Urinary bladder (tissue), 4 donors: ENCODE results near the gene MAGI3. TPM values are rescaled to one million over a fixed set of nuclear protein-coding genes. Genes with fewer than 3 reads are reported as not detected.
A peak's percentile ranks its signal among the peaks of the same experiment; 100 is the strongest.

Source experiments
- DNase-seq: peaks from one replicate; pipeline ENCODE4 v3.0.0-alpha.2; 2015; ENCODE audit errors: extremely low spot score
- H3K27ac ChIP-seq: one replicate; pipeline ENCODE4 v1.5.1; 2013; ENCODE audit warnings: low read depth, mild to moderate bottlenecking, moderate library complexity
- H3K36me3 ChIP-seq: one replicate; pipeline ENCODE4 v1.6.1; 2013; ENCODE audit warnings: mild to moderate bottlenecking, moderate library complexity; ENCODE audit not compliant: insufficient read depth
- H3K4me1 ChIP-seq: one replicate; pipeline ENCODE4 v1.6.1; 2013; ENCODE audit warnings: mild to moderate bottlenecking, moderate library complexity; ENCODE audit not compliant: insufficient read depth
- H3K4me3 ChIP-seq: one replicate; pipeline ENCODE4 v1.5.1; 2013; ENCODE audit warnings: low read depth, low read length
- WGBS: extraction: QIAGEN DNeasy Blood & Tissue Kit; methylation state at CpG from one replicate; pipeline ENCODE4 v1.1.7; 2013; 5-methylcytosine and 5-hydroxymethylcytosine counted together
- polyA plus RNA-seq: library from polyadenylated mRNA; stranded (reverse); fragments of 200-250 nt; gene quantifications from one replicate; pipeline ENCODE4 v1.2.3, GENCODE V29; 2013
- total RNA-seq: library from RNA; depleted of rRNA; stranded (reverse); fragments of >200 nt; gene quantifications from one replicate; pipeline ENCODE4 v1.2.3, GENCODE V29; 2014
- donor health status: healthy with polysubstance abuse.
- donor health status: healthy.

Gene MAGI3
- total and polyA plus RNA-seq, 2 donors: 6.1 to 34.7 TPM

- no peak for DNase-seq
- Histone ChIP-seq H3K27ac (no peak overlapping the region), H3K4me1 (no peaks in the 10 kb centered on the region), H3K4me3 (no peak overlapping the region), H3K36me3 (no peaks in the 10 kb centered on the region)
- 97% methylated on average over 5 of the region's 5 CpGs for WGBS
Measured at GRCh38 chr1:113610372-113610771, 220.1 kb downstream of the MAGI3 start.

GRCh38 chr1:113615425-113615824 is 225.1 kb downstream of the MAGI3 start:
- no peak for DNase-seq
- Histone ChIP-seq H3K27ac (no peak overlapping the region), H3K36me3 (no peaks in the 10 kb centered on the region), H3K4me3 (no peak overlapping the region), H3K4me1 (no peaks in the 10 kb centered on the region)

GRCh38 chr1:113616156-113616555 is 225.8 kb downstream of the MAGI3 start:
- no peak overlapping the region for H3K27ac ChIP-seq
- H3K4me1 ChIP-seq: no peaks in the 10 kb centered on the region
- no peaks in the 10 kb centered on the region for H3K36me3 ChIP-seq
- no peak for DNase-seq
- no peak overlapping the region for H3K4me3 ChIP-seq
- WGBS: 48% methylated on average over 4 of the region's 4 CpGs

- H3K27ac ChIP-seq: no peak overlapping the region
- H3K4me1 ChIP-seq: no peaks in the 10 kb centered on the region
- H3K36me3 ChIP-seq: no peaks in the 10 kb centered on the region
- H3K4me3 ChIP-seq: no peak overlapping the region
- DNase-seq: no peak
- WGBS: 83% methylated on average over 4 of the region's 4 CpGs
Measured at GRCh38 chr1:113617438-113618141, 227.3 kb downstream of the MAGI3 start.

GRCh38 chr1:113628997-113629396 is 238.7 kb downstream of the MAGI3 start:
- Histone ChIP-seq H3K4me3 (no peak overlapping the region), H3K27ac (no peak overlapping the region), H3K36me3 (no peaks in the 10 kb centered on the region), H3K4me1 (no peaks in the 10 kb centered on the region)
- WGBS: 100% methylated on average over 1 of the region's 1 CpG
- no peak for DNase-seq

GRCh38 chr1:113630340-113631327 is 240.3 kb downstream of the MAGI3 start:
- no peaks in the 10 kb centered on the region for H3K4me1 ChIP-seq
- 85% methylated on average over 12 of the region's 12 CpGs for WGBS
- no peak overlapping the region for H3K4me3 ChIP-seq
- H3K27ac ChIP-seq: no peak overlapping the region
- H3K36me3 ChIP-seq: no peaks in the 10 kb centered on the region
- DNase-seq: no peak

- DNase-seq: no peak
- Histone ChIP-seq H3K36me3 (peaks cover 1% of the 10 kb centered on the region), H3K27ac (no peak overlapping the region), H3K4me1 (no peaks in the 10 kb centered on the region), H3K4me3 (no peak overlapping the region)
- WGBS: 97% methylated on average over 1 of the region's 1 CpG
Measured at GRCh38 chr1:113641396-113641795, 251.1 kb downstream of the MAGI3 start.

GRCh38 chr1:113647164-113647563 is 256.8 kb downstream of the MAGI3 start:
- Histone ChIP-seq H3K27ac (no peak overlapping the region), H3K4me1 (no peaks in the 10 kb centered on the region), H3K4me3 (no peak overlapping the region), H3K36me3 (peaks cover 1% of the 10 kb centered on the region)
- no peak for DNase-seq
- 98% methylated on average over 1 of the region's 1 CpG for whole genome bisulfite sequencing

- Histone ChIP-seq H3K4me3 (no peak overlapping the region), H3K27ac (no peak overlapping the region), H3K4me1 (no peaks in the 10 kb centered on the region), H3K36me3 (peaks cover 1% of the 10 kb centered on the region)
- no peak for DNase-seq
Measured at GRCh38 chr1:113648478-113648877, 258.2 kb downstream of the MAGI3 start.

- no peak for DNase-seq
- no peak overlapping the region for H3K4me3 ChIP-seq
- H3K27ac ChIP-seq: no peak overlapping the region
- no peaks in the 10 kb centered on the region for H3K36me3 ChIP-seq
- no peaks in the 10 kb centered on the region for H3K4me1 ChIP-seq
Measured at GRCh38 chr1:113652771-113653170, 262.5 kb downstream of the MAGI3 start.

GRCh38 chr1:113653741-113654140 is 263.4 kb downstream of the MAGI3 start:
- Histone ChIP-seq H3K27ac (no peak overlapping the region), H3K4me3 (no peak overlapping the region), H3K36me3 (no peaks in the 10 kb centered on the region), H3K4me1 (no peaks in the 10 kb centered on the region)
- no peak for DNase-seq
- WGBS: 94% methylated on average over 5 of the region's 5 CpGs

GRCh38 chr1:113654883-113655282 is 264.6 kb downstream of the MAGI3 start:
- DNase-seq: peak; percentile 18
- Histone ChIP-seq H3K4me3 (no peak overlapping the region), H3K36me3 (no peaks in the 10 kb centered on the region), H3K4me1 (no peaks in the 10 kb centered on the region), H3K27ac (no peak overlapping the region)
- whole genome bisulfite sequencing: 91% methylated on average over 2 of the region's 2 CpGs

- no peak for DNase-seq
- H3K27ac ChIP-seq: no peak overlapping the region
- H3K4me3 ChIP-seq: no peak overlapping the region
- WGBS: 68% methylated on average over 3 of the region's 3 CpGs
- H3K4me1 ChIP-seq: no peaks in the 10 kb centered on the region
- H3K36me3 ChIP-seq: no peaks in the 10 kb centered on the region
Measured at GRCh38 chr1:113657126-113657525, 266.8 kb downstream of the MAGI3 start.

GRCh38 chr1:113657556-113658063 is 267.3 kb downstream of the MAGI3 start:
- DNase-seq: no peak
- no peak overlapping the region for H3K27ac ChIP-seq
- 83% methylated on average over 3 of the region's 3 CpGs for WGBS

More at GRCh38 chr1:113657556-113658063, 267.3 kb downstream of the MAGI3 start:
- Histone ChIP-seq H3K4me3 (no peak overlapping the region), H3K4me1 (no peaks in the 10 kb centered on the region), H3K36me3 (no peaks in the 10 kb centered on the region)
